OCI-LY3 (cell line): ENCODE results near the gene APOBEC3F.

Experiments
- CTCF ChIP-seq: fragments of 200-600, 300-600 bp; sonication (generic); IDR thresholded peaks from 2 replicates; pipeline ENCODE4 v1.5.1; 2014; ENCODE audit warnings: antibody characterized with exemption, low read length, low read depth
- EZH2phosphoT487 ChIP-seq: fragments of 200-600 bp; shearing (Covaris generic); IDR thresholded peaks from 2 replicates; pipeline ENCODE4 v1.6.1; 2018; ENCODE audit warnings: antibody characterized with exemption, mixed run types, low read depth

DNA sequence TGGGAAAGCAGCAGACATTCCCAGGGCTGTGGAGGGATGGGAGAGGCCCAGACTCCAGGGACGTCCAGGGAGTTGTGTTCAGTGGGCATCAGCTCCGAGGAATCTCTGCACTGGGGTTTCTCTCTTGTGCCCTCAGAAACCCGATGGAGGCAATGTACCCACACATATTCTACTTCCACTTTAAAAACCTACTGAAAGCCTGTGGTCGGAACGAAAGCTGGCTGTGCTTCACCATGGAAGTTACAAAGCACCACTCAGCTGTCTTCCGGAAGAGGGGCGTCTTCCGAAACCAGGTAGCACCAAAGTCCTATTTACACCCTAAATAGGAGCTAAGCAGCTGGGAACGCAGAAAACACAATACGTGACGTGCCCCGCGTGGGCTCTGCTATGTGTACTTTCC is 11.4 kb upstream of the APOBEC3F start:
- peak; percentile 30 for TF ChIP-seq CTCF
- TF ChIP-seq EZH2phosphoT487: no peak
